Neuron (in vitro differentiated cells): ENCODE data around the gene ABHD17A.

Experiments used
- H2AFZ ChIP-seq: one replicate; pipeline ENCODE4 v1.6.1; 2013; ENCODE audit warnings: low read depth, mild to moderate bottlenecking, inconsistent platforms, low read length, moderate library complexity
- H3K27me3 ChIP-seq: one replicate; pipeline ENCODE4 v1.6.1; 2013; ENCODE audit warnings: low read length; ENCODE audit not compliant: insufficient read depth
- H3K36me3 ChIP-seq: one replicate; pipeline ENCODE4 v1.6.1; 2013; ENCODE audit warnings: low read length; ENCODE audit not compliant: insufficient read depth
- H3K4me1 ChIP-seq: one replicate; pipeline ENCODE4 v1.6.1; 2013; ENCODE audit warnings: low read length; ENCODE audit not compliant: insufficient read depth
- H3K4me3 ChIP-seq: 2 replicates; pipeline ENCODE4 v1.5.1; 2013; ENCODE audit warnings: mild to moderate bottlenecking, low read length, moderate library complexity
- H3K9me3 ChIP-seq: one replicate; pipeline ENCODE4 v1.6.1; 2013; ENCODE audit warnings: low read length

Gene ABHD17A

DNA sequence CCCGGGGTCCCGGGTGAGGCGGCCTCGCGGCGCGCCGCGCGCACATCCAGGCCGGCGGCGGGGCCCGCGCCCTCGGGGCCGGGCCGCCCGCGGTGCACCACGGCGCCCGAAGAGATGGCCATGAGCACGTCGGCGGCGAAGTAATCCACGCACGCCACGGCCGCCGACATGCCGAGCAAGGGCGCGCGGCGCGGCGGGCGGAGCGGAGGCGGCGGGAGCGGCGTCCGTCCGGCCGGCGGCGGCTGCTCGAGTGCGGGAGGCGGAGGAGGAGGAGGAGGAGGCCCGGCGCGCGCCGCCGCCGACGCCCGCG lies 22.0 kb downstream of the ABHD17A start, which contains the start of gene KLF16:
KLF16 (minus strand) TSS at position 252 of the 310 bp plus-strand sequence; CDS start at position 170, 82 bp downstream.
- peak within 1 kb of the TSS; percentile 83 for H3K4me3 ChIP-seq
- H2AFZ ChIP-seq, result peak within 1 kb of the TSS; percentile 96
- H3K4me1 ChIP-seq, result peaks cover 39% of the 10 kb centered on the region

DNA sequence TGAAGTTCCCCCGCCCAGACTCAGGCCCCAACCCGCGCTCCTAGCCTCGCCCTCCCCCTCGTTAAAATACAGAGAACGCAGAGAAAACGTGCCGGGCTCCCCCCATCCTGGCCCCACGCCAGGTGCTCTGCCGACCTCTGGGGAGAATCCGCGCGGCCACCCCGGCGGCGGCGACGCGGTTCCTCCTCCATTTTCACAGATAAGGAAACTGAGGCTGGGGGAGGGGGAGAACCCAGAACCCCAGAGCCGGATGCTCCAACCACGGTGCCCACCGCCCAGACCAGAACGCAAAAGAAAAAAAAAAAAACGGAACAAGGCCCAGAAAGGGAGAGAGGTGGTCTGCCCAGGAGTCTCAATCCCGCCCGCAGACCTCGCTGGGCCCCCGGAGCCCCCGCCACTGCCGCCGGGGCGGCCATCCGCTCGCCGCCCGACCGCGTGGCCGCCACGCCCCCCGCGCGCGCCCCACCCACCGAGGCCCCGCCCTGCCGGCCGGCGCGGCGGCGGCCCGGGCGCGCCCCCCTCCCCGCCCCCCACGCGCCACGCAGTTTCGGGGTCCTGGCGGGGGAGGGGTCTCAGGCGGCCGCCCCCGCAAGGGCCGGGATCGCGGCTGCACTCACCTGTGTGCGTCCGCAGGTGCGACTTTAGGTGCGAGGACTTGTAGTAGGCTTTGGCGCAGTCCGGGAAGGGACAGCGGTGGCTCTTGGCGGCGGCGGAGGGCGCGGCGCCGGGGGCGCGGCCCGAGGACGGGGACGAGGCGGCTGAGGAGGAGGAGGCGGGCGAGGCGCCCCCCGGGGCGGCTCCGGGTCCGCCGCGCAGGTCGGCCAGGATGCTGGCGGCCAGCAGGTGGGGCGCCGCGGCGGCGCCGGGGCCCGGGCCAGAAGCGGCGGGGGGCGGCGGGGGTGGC lies 22.6 kb downstream of the ABHD17A start:
- no peaks in the 10 kb centered on the region for H3K27me3 ChIP-seq
- peak overlapping the region; percentile 83 for H3K4me3 ChIP-seq
- H3K36me3 ChIP-seq, result no peaks in the 10 kb centered on the region
- no peaks in the 10 kb centered on the region for H3K9me3 ChIP-seq
- peaks cover 43% of the 10 kb centered on the region for H3K4me1 ChIP-seq
- H2AFZ ChIP-seq, result no peak overlapping the region

More for the DNA sequence above, 22.0 kb downstream of the ABHD17A start, which contains the start of gene KLF16:
- Histone ChIP-seq H3K9me3 (no peaks in the 10 kb centered on the region), H3K36me3 (no peaks in the 10 kb centered on the region), H3K27me3 (no peaks in the 10 kb centered on the region)

DNA sequence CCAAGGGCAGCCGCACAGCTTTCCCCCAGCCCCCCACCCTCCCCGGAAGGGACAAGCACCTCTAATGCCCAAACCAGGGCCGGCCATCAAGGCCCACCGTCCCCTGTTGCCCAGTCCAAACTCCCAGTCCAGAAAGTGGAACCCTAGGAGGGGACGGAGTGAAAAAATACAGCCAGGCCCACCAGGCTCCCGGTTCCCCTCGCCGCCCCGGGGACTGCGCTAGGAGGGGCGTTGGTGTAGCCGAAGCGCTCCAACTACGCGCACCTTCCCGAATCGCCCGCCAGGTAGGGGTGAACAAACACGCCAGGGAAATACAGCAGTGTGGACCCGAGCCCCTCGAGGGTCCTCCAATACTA lies 23.2 kb downstream of the ABHD17A start:
- no peak overlapping the region for H2AFZ ChIP-seq
- peaks cover 48% of the 10 kb centered on the region for H3K4me1 ChIP-seq
- H3K36me3 ChIP-seq, result no peaks in the 10 kb centered on the region
- peak overlapping the region; percentile 83 for H3K4me3 ChIP-seq
- no peaks in the 10 kb centered on the region for H3K9me3 ChIP-seq
- H3K27me3 ChIP-seq, result no peaks in the 10 kb centered on the region

DNA sequence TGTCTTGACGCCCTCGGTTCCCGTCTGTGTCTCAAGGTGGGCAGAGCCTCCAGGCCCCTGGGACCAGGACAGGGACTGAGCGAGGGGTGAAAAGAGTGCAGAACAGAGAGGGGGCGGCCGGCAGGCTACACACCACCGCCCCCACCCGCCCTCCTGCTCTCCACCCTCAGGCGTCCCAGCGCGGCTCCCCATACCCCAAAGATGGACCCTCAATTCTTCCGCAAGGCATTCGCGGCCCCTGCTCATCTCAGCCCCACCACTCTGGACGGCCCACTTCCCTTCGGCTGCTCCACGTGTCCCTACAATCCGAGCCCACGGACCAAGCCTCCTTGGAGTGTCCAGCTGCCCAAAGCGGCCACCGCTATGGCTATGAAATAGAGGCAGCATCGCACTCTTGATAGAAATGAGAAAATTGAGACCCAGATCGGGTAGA lies 23.7 kb downstream of the ABHD17A start:
- Histone ChIP-seq H3K9me3 (no peaks in the 10 kb centered on the region), H3K4me1 (peaks cover 51% of the 10 kb centered on the region), H3K27me3 (no peaks in the 10 kb centered on the region), H2AFZ (no peak overlapping the region), H3K36me3 (no peaks in the 10 kb centered on the region), H3K4me3 (peak overlapping the region; percentile 83)

DNA sequence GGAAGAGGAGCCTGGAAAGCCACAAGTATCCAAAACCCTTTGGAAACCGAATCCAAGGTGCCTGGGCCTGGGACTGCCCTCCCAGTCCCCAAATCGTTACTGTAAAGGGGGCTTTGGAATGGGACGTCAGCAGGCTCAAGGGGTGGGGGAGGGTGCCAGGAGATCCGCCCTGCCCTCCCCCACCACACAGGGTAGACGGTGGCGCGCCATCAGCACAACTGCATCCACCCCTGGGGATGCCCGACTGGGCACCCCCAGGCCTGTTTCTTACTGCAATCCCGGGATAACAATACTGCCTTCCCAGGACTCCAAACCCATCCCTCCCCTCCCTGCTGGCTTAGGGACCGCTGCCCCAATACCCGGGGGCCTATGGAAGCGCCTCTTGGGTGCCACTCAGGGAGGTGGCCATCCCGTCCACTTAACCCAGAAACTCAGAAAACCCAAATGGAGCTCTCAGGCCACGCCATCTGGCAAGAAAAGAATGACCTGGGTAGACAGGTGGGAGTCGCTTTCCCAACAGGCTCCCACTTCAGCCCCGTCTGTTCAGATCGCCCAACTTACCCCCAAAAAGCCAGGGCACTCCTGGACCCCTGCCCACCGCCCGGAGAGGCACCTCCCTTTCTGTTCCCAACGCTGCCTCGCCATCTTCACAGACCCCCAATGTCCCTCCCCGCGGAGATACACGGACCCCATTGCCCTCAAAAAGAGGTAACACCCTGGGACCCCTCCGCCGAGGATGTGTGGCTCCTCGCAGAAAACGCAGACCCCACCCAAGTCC lies 24.3 kb downstream of the ABHD17A start:
- Histone ChIP-seq H3K36me3 (no peaks in the 10 kb centered on the region), H2AFZ (no peak overlapping the region), H3K9me3 (no peaks in the 10 kb centered on the region), H3K27me3 (no peaks in the 10 kb centered on the region), H3K4me1 (peaks cover 57% of the 10 kb centered on the region), H3K4me3 (peak overlapping the region; percentile 83)

DNA sequence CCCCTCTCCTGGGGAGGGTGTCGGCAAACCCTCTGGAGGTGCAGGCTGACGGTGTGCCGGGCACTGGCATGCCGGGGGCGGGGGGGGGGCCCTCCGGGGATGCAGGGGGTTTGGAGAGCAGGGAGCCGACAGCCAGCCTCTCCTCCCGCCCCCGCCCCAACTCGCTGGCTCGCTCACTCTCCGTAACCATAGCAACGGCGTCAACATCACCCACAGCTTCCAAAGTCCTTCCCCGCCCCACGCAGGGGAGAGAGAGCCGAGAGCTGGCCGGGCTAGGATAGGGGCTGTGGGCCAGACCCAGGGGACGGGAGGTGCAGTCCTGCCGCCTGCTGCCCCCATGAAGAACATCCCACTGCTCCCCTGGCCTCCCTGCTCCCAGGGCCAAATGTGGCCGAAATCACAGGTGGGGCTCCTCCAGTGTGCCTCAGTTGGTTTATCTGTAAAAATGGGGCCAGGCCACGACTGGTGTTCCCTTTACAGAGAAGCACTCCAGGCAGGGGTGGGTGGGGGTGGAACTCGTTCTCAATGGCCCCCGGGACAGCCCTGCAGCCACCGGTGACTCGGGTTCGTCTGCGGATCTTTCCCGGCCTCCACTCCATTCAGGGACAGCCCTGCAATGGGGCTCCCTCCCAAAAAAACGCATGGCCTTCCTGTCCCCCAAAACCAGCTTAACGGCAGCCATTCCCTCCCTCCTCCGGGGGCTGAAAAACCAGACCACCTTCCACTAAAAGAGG lies 25.1 kb downstream of the ABHD17A start:
- H3K4me1 ChIP-seq, result peaks cover 63% of the 10 kb centered on the region
- H3K27me3 ChIP-seq, result no peaks in the 10 kb centered on the region
- no peak overlapping the region for H2AFZ ChIP-seq
- no peaks in the 10 kb centered on the region for H3K9me3 ChIP-seq
- no peaks in the 10 kb centered on the region for H3K36me3 ChIP-seq
- H3K4me3 ChIP-seq, result no peak overlapping the region

DNA sequence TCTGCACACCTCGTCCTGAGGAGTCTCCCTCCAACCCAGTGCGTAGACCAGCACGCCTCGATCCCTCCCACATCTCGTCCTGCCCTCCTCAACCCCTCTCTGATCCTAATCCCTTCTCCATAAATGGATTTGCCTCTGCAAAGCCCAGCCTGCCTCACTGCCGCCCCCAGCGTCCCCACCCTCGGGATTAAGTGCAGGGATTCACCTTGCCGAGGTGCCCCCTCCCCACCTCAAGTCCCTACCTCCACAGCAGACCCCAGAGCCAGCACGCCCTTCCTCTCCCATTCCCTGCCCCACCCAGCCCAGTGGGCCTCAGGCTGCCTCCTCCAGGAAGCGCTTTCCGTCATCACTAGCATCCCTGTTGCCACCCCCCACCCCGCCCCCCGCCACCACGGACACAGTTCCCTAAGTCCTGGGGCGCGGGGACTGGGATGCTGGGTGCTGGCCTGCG lies 25.9 kb downstream of the ABHD17A start:
- Histone ChIP-seq H2AFZ (no peak overlapping the region), H3K27me3 (no peaks in the 10 kb centered on the region), H3K9me3 (no peaks in the 10 kb centered on the region), H3K36me3 (no peaks in the 10 kb centered on the region), H3K4me3 (no peak overlapping the region), H3K4me1 (peaks cover 67% of the 10 kb centered on the region)

DNA sequence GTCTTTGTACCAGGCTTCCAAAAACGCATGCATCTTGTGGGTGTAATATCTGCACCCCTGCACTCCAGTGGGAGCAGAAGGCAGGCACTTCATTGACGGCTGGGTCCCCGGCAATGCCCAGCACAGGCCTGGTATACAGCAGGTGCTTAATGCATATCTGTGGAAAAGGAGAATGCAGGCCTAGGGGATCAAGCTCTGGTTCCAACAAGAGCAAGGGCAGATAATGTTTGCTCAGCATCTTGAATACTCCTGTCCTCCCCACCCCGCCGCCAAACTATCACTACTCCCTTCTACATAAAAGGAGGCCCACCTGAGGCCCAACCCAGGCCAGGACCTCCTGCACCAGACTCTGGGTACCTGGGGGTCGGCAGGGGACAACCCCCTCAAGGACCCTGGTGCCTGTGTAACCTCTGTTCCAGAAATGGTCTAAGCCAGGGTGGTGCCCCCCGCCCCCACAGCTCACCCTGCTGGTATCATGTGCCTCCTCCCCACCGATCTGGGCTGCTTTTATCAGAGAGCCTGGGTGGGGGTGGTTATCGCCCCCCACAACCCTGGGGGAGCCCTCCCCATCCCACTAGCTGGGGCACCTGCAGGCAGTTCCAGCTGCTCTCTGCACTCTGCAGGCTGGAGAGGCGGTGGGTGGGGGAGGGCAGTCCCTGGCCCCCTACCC lies 26.7 kb downstream of the ABHD17A start:
- no peak overlapping the region for H3K4me3 ChIP-seq
- no peak overlapping the region for H2AFZ ChIP-seq
- H3K4me1 ChIP-seq, result peaks cover 67% of the 10 kb centered on the region
- H3K27me3 ChIP-seq, result no peaks in the 10 kb centered on the region
- no peaks in the 10 kb centered on the region for H3K36me3 ChIP-seq
- H3K9me3 ChIP-seq, result no peaks in the 10 kb centered on the region

DNA sequence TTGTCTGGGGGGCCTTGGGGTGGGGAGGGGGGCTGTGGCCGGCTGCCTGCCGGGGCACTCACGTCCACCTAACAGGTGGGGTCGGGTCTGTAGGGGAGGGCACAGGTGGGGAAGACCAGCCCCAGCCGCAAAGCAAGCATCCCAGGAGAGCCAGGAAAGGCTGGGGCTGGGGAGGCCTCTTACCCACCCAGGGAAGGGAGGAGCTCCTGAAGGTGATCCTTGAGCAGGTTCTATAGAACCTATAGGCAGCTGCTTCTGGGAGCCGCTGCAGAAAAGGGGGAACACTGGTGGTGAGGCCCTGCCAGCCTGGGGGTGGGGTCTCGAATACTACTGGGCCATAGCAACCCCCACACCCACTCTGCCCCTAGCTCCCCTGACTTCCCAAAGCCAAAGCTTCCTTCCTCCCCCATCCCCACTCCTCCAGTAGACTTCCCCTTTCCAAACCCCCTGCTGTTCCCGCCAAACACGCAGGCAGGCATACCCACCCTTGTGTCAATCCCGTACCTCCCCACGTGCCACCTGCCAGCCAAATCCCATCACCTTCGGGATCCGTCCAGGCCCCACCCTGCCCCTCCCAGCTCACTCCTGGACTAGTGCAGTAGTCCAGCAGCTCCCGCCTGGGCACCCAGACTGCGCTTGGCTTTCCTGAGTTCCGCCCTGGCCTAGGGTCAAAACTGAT lies 27.5 kb downstream of the ABHD17A start:
- Histone ChIP-seq H3K4me1 (peaks cover 67% of the 10 kb centered on the region), H2AFZ (no peak overlapping the region), H3K36me3 (no peaks in the 10 kb centered on the region), H3K4me3 (no peak overlapping the region), H3K27me3 (no peaks in the 10 kb centered on the region), H3K9me3 (no peaks in the 10 kb centered on the region)

DNA sequence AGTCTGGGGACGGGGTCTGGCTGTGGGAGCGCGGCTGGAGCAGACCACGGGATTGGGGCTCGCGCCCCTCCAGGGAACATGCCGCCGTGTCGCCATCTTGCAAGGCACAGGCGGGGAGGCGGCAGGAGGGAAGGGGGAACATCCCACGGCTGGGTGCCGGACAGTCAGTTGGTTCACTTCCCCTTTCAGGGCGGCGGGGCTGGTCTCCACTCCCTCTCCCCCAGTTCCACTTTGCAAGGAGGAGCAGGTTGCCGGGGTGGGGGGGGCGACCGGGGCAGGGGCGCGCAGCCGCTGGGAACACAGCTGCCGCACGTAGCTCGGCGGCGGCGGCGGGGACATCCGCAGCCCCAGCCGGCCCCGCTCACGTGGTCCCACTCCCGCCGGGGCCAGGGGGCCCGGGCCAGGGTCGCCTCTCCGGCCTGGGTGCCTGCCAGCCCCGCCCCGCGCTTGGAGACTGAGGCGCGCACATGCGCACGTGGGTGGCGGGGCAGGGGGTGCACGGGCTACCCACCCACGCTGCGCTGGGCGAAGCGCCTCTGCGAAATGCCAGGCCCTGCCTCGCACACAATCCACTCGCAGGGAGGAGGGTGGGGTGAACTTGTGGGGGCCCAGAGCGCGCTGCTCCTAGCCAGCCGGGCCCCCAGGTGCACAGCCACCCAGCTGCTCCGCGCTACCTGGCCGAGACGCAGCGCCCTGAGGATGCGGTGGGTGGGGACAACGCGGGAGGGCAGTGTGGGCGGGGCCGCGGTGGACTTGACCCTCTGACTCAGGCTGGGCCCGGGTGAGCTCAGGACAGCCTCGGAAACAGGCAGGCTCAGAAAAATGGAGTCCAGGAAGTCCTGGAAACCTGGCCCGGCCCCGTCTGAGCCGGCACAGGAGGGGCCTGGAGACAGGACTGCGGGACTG lies 28.3 kb downstream of the ABHD17A start:
- Histone ChIP-seq H3K4me1 (peaks cover 62% of the 10 kb centered on the region), H3K27me3 (no peaks in the 10 kb centered on the region), H3K4me3 (no peak overlapping the region), H3K36me3 (no peaks in the 10 kb centered on the region), H2AFZ (no peak overlapping the region), H3K9me3 (no peaks in the 10 kb centered on the region)

DNA sequence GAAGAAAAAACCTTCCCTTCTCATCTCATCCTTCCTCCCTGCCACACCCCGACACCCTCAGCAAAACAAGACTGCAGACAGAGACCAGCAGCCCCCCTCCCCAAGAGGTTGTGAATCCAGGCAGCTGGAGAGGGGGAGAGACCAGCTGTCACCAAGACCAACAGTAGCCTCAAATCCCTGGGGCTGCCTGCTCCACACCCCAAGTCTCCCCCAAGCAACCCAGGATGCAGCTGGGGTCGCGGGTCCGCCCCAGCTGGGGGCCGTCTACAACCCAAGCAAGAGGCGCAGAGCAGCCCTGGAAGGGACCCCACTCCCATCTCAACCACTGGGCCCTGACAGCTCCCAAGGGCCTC lies 29.0 kb downstream of the ABHD17A start:
- no peak overlapping the region for H3K4me3 ChIP-seq

More for the DNA sequence above, 29.0 kb downstream of the ABHD17A start:
- Histone ChIP-seq H3K36me3 (no peaks in the 10 kb centered on the region), H3K4me1 (peaks cover 55% of the 10 kb centered on the region), H3K27me3 (no peaks in the 10 kb centered on the region), H3K9me3 (no peaks in the 10 kb centered on the region), H2AFZ (no peak overlapping the region)
